ENCODE data around the gene HIP1. TPM values are rescaled to one million over a fixed set of nuclear protein-coding genes. Genes with fewer than 3 reads are reported as not detected.
A peak's percentile ranks its signal among the peaks of the same experiment; 100 is the strongest.

HIP1 gene
- total and polyA plus RNA-seq, 9 of the 15 experiments (the other 6 are each of a cell fraction or from before 2014, with no cell fraction given) = 2.4 to 13.7 (median 9.5) TPM

GRCh38 chr7:75596727-75597614, 141.8 kb downstream of the HIP1 start (continued):
- TF ChIP-seq ZNF592 (IDR thresholded peaks at IDR 0.05) = 0 out of 2 replicates have a peak, but pooled peaks have one; percentile 29
- no peak for TF ChIP-seq HBP1 (CRISPR knock-in tag; IDR thresholded peaks at IDR 0.05)
- TF ChIP-seq ZNF23 (CRISPR knock-in tag; IDR thresholded peaks at IDR 0.05) = no peak
- TF ChIP-seq ZNF408 (CRISPR knock-in tag; IDR thresholded peaks at IDR 0.05; ENCODE audit: low read depth) = no peak
- TF ChIP-seq HMGN3 (IDR thresholded peaks at IDR 0.05; ENCODE audit: borderline replicate concordance, extremely low read depth, insufficient read length, low read depth, low read length) = no peak
- TF ChIP-seq E2F8 (IDR thresholded peaks at IDR 0.05; ENCODE audit: low read depth, partially characterized antibody) = no peak
- TF ChIP-seq MTA2 (IDR thresholded peaks at IDR 0.05; ENCODE audit: low read depth) = no peak
- no peak for TF ChIP-seq STAT5B (CRISPR knock-in tag; IDR thresholded peaks at IDR 0.05)
- TF ChIP-seq YBX1 (IDR thresholded peaks at IDR 0.05) = no peak
- TF ChIP-seq ERF (CRISPR knock-in tag; IDR thresholded peaks at IDR 0.05) = no peak
- no peak for TF ChIP-seq ZNF124 (CRISPR knock-in tag; IDR thresholded peaks at IDR 0.05)
- no peak for TF ChIP-seq ZNF3 (CRISPR knock-in tag; IDR thresholded peaks at IDR 0.05)
- no peak for TF ChIP-seq DLX4 (CRISPR knock-in tag; IDR thresholded peaks at IDR 0.05)
- no peak for TF ChIP-seq ZSCAN32 (CRISPR knock-in tag; IDR thresholded peaks at IDR 0.05)
- no peak for TF ChIP-seq ETV5 (CRISPR knock-in tag; IDR thresholded peaks at IDR 0.05; ENCODE audit: low read depth)
- TF ChIP-seq SMARCC2 (IDR thresholded peaks at IDR 0.05; ENCODE audit: low read depth) = peak; percentile 35; the same call in 1 of the 2 replicates
- TF ChIP-seq CREB3L1 (IDR thresholded peaks at IDR 0.05; ENCODE audit: borderline replicate concordance, low read depth) = no peak
